Activated CD8-positive, alpha-beta T cell treated with anti-CD3 and anti-CD28 coated beads for 36 hours (primary cell): Measurements from ENCODE around the gene ERBB4. TPM values are rescaled to one million over a fixed set of nuclear protein-coding genes. Genes with fewer than 3 reads are reported as not detected.

Experiments
- ATAC-seq: fragments of 200-7000 bp; cut with Tn5 transposase; one replicate; pipeline ENCODE4 v1.10.0; 2021; ENCODE audit warnings: mild to moderate bottlenecking, moderate library complexity
- CTCF ChIA-PET: fragments of 350-600 bp; sonication (Branson Sonifier 250); formaldehyde crosslinking; loops from one replicate; lab custom pipeline; 2021; ENCODE audit warnings: antibody characterized with exemption; lab: Charles Lee
- POLR2A ChIA-PET: fragments of 350-600 bp; sonication (Branson Sonifier 250); formaldehyde crosslinking; loops from one replicate; lab custom pipeline; 2021; ENCODE audit warnings: antibody characterized with exemption; lab: Charles Lee
- DNase-seq: peaks from one replicate; pipeline ENCODE4 v3.0.0-alpha.2; 2020
- H3K27ac Mint-ChIP-seq: one replicate; pipeline ENCODE4 v1.8.0; 2021; ENCODE audit warnings: mild to moderate bottlenecking, mixed read lengths
- H3K27me3 Mint-ChIP-seq: one replicate; pipeline ENCODE4 v1.8.0; 2021; ENCODE audit warnings: mixed read lengths
- H3K36me3 Mint-ChIP-seq: one replicate; pipeline ENCODE4 v1.8.0; 2021; ENCODE audit warnings: low read depth, mixed read lengths
- H3K4me1 Mint-ChIP-seq: one replicate; pipeline ENCODE4 v1.8.0; 2021; ENCODE audit warnings: low read depth, mixed read lengths
- H3K4me3 Mint-ChIP-seq: one replicate; pipeline ENCODE4 v1.8.0; 2021; ENCODE audit warnings: mild to moderate bottlenecking, moderate library complexity, mixed read lengths
- H3K9me3 Mint-ChIP-seq: one replicate; pipeline ENCODE4 v1.8.0; 2021; ENCODE audit warnings: mixed read lengths
- CTCF ChIP-seq: fragments of 200-600 bp; IDR thresholded peaks from one replicate; pipeline ENCODE4 v1.8.0; 2022; ENCODE audit warnings: antibody characterized with exemption, mild to moderate bottlenecking
- intact Hi-C: fragments of 100-400 bp; cut with micrococcal nuclease; formaldehyde crosslinking; loops from one replicate; pipeline ENCODE4 v1.10.0; 2022
- total RNA-seq, 2 experiments: library from RNA; stranded (reverse); gene quantifications; one replicate each; pipeline ENCODE4 v1.2.3, GENCODE V29; 2021

Gene ERBB4
- total RNA-seq, 2 experiments from 2014 or later, result not detected

GRCh38 chr2:211833582-211834279 lies 704.9 kb downstream of the ERBB4 start:
- Mint-ChIP-seq H3K27ac (no peak overlapping the region), H3K4me1 (no peaks in the 10 kb centered on the region), H3K36me3 (no peaks in the 10 kb centered on the region), H3K9me3 (no peaks in the 10 kb centered on the region), H3K4me3 (no peak overlapping the region), H3K27me3 (no peaks in the 10 kb centered on the region)
- ChIA-PET CTCF (no interaction called here), POLR2A (no interaction called here)
- TF ChIP-seq CTCF, result no peak
- DNase-seq (no peak), ATAC-seq (no peak)
- intact Hi-C loops, result no loop called here

GRCh38 chr2:211829725-211830124 lies 708.9 kb downstream of the ERBB4 start:
- ATAC-seq (no peak), DNase-seq (no peak)
- H3K4me3 Mint-ChIP-seq, result no peak overlapping the region
- H3K4me1 Mint-ChIP-seq, result no peaks in the 10 kb centered on the region
- H3K36me3 Mint-ChIP-seq, result no peaks in the 10 kb centered on the region
- H3K9me3 Mint-ChIP-seq, result no peaks in the 10 kb centered on the region
- no peak overlapping the region for H3K27ac Mint-ChIP-seq
- intact Hi-C loops, result no loop called here
- POLR2A ChIA-PET, result no interaction called here
- CTCF ChIA-PET, result no interaction called here
- H3K27me3 Mint-ChIP-seq, result no peaks in the 10 kb centered on the region
- no peak for TF ChIP-seq CTCF

- intact Hi-C loops, result no loop called here
- ChIA-PET POLR2A (no interaction called here), CTCF (no interaction called here)
- H3K36me3 Mint-ChIP-seq, result no peaks in the 10 kb centered on the region
- H3K4me1 Mint-ChIP-seq, result no peaks in the 10 kb centered on the region
- H3K4me3 Mint-ChIP-seq, result no peak overlapping the region
- ATAC-seq (no peak), DNase-seq (no peak)
- peaks cover 3% of the 10 kb centered on the region for H3K9me3 Mint-ChIP-seq
- H3K27ac Mint-ChIP-seq, result no peak overlapping the region
- H3K27me3 Mint-ChIP-seq, result no peaks in the 10 kb centered on the region
- no peak for TF ChIP-seq CTCF
Observed at GRCh38 chr2:211823886-211824479, 714.6 kb downstream of the ERBB4 start.

GRCh38 chr2:211822686-211823335 lies 715.8 kb downstream of the ERBB4 start:
- H3K9me3 Mint-ChIP-seq, result peaks cover 3% of the 10 kb centered on the region
- POLR2A ChIA-PET, result no interaction called here
- intact Hi-C loops, result no loop called here
- H3K27me3 Mint-ChIP-seq, result no peaks in the 10 kb centered on the region
- H3K27ac Mint-ChIP-seq, result no peak overlapping the region
- ATAC-seq, result no peak
- CTCF ChIA-PET, result no interaction called here
- no peak for DNase-seq
- H3K4me1 Mint-ChIP-seq, result no peaks in the 10 kb centered on the region
- no peak overlapping the region for H3K4me3 Mint-ChIP-seq
- H3K36me3 Mint-ChIP-seq, result no peaks in the 10 kb centered on the region
- TF ChIP-seq CTCF, result no peak

- DNase-seq, result no peak
- Mint-ChIP-seq H3K36me3 (no peaks in the 10 kb centered on the region), H3K27ac (no peak overlapping the region), H3K4me1 (no peaks in the 10 kb centered on the region), H3K27me3 (no peaks in the 10 kb centered on the region), H3K9me3 (no peaks in the 10 kb centered on the region), H3K4me3 (no peak overlapping the region)
- CTCF ChIA-PET, result no interaction called here
- POLR2A ChIA-PET, result no interaction called here
- TF ChIP-seq CTCF, result no peak
- intact Hi-C loops, result no loop called here
- ATAC-seq, result no peak
Observed at GRCh38 chr2:211816754-211817153, 721.8 kb downstream of the ERBB4 start.
